Prostate gland (tissue), 2 donors: ENCODE measurements around the gene EIF6. TPM values are rescaled to one million over a fixed set of nuclear protein-coding genes. Genes with fewer than 3 reads are reported as not detected.

Experiments
- DNase-seq: peaks from one replicate; pipeline ENCODE4 v3.0.0-alpha.2; 2019; ENCODE audit warnings: low spot score
- H3K27ac ChIP-seq, 2 donors: fragments of 200-600 bp; sonication (generic); 2 replicates each; pipeline ENCODE4 v1.5.1; 2017 to 2019
- H3K27me3 ChIP-seq: fragments of 200-600 bp; sonication (generic); replicated peaks from 2 replicates; pipeline ENCODE4 v1.5.1; 2019; ENCODE audit not compliant: insufficient read depth
- H3K36me3 ChIP-seq, 2 donors: fragments of 200-600 bp; sonication (generic); 1 replicate in 1 of 2; 2 replicates in 1 of 2; pipeline versions ENCODE4 v1.5.1 to v1.8.1; 2017 to 2019
- H3K4me1 ChIP-seq: fragments of 200-600 bp; sonication (generic); replicated peaks from 2 replicates; pipeline ENCODE4 v1.5.1; 2019
- H3K4me3 ChIP-seq, 2 donors: fragments of 200-600 bp; sonication (generic); 2 replicates each; pipeline ENCODE4 v1.5.1; 2017 to 2019
- H3K9me3 ChIP-seq: fragments of 200-600 bp; sonication (generic); 2 replicates; pipeline ENCODE4 v1.5.1; 2017
- POLR2A ChIP-seq: fragments of 450-650 bp; IDR thresholded peaks from one replicate; pipeline ENCODE4 v1.6.1; 2016; ENCODE audit warnings: antibody characterized with exemption, mild to moderate bottlenecking
- POLR2AphosphoS5 ChIP-seq: sonication (generic); formaldehyde crosslinking; IDR thresholded peaks from one replicate; pipeline ENCODE4 v1.6.1; 2017; ENCODE audit warnings: antibody characterized with exemption
- WGBS: methylation state at CpG from one replicate; pipeline ENCODE4 v1.1.5; 2018; 5-methylcytosine and 5-hydroxymethylcytosine counted together
- intact Hi-C: fragments of 100-400 bp; cut with DNase I; formaldehyde crosslinking; loops from one replicate; pipeline ENCODE4 v1.14.2; 2022
- total RNA-seq, 2 donors: library from RNA; depleted of rRNA; stranded (reverse); fragments of >200 nt; gene quantifications; one replicate each; pipeline ENCODE4 v1.1.0, GENCODE V29; 2016
- TF ChIP-seq, protein P1 (sequence below), 4 experiments: fragments of 200-600 bp in 2 of 4; fragments of 450-650 bp in 2 of 4; sonication (generic) in 2 of 4; IDR thresholded peaks; 1 replicate in 3 of 4; 2 replicates in 1 of 4; pipeline ENCODE4 v1.5.1; 2016 to 2019; ENCODE audit warnings: antibody characterized with exemption in 4 of 4, mild to moderate bottlenecking in 2 of 4, moderate library complexity in 2 of 4

Gene EIF6
- total RNA-seq, 2 donors from 2014 or later = 78.2 to 93.9 TPM

DNA sequence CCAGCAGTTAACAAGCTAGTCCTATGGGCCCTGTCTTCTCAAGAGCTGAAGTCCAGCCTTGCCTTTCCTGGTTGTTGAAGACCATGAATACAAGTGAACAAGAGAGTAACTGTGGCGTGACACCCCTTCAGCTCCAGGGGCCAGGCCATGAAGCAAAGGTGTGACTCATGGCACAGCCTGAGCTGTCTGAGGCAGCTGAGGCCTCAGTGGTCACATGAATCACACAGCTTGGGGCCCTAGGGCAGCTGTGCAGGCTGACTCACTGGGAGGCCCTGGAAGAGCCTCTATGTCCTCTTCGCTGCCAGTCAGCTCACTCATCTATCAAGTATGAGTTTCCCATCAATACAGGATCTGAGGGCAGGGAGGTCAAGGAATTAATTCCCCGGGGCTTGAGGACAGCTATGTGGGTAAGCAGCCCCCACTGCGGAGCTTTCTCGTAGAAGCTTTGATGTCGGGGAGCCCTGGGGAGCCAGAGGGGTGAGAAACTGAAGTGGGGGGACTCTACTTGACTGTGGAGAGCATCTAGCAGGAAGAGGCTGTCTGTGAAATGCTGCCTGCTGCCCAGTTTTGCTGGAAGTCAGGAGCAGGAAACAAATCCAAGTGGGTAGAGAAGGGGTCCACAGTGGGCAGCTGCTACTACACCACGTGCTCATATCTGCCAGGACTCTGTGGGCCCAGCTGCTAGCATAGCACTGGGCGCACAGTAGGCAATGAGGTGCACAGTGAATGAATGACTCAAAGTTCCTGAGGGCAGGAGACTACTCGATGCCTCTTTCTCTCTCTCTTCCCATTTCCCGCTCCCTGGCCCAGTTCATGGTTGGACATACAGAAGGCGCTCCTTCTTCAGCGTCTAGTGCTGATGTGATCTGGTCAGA is 21.3 kb upstream of the EIF6 start:
- WGBS = 86% methylated on average over 12 of the region's 12 CpGs
- Histone ChIP-seq H3K4me3 (no peak overlapping the region), H3K9me3 (no peaks in the 10 kb centered on the region), H3K27me3 (no peaks in the 10 kb centered on the region), H3K4me1 (peaks cover 13% of the 10 kb centered on the region), H3K27ac (peak overlapping the region; percentile 48 to 55), H3K36me3 (peaks cover 0 to 5% of the 10 kb centered on the region in 2 donors)
- peak; percentile 14 for TF ChIP-seq POLR2AphosphoS5
- peak; percentile 21 for TF ChIP-seq POLR2A
- TF ChIP-seq, protein P1, sequence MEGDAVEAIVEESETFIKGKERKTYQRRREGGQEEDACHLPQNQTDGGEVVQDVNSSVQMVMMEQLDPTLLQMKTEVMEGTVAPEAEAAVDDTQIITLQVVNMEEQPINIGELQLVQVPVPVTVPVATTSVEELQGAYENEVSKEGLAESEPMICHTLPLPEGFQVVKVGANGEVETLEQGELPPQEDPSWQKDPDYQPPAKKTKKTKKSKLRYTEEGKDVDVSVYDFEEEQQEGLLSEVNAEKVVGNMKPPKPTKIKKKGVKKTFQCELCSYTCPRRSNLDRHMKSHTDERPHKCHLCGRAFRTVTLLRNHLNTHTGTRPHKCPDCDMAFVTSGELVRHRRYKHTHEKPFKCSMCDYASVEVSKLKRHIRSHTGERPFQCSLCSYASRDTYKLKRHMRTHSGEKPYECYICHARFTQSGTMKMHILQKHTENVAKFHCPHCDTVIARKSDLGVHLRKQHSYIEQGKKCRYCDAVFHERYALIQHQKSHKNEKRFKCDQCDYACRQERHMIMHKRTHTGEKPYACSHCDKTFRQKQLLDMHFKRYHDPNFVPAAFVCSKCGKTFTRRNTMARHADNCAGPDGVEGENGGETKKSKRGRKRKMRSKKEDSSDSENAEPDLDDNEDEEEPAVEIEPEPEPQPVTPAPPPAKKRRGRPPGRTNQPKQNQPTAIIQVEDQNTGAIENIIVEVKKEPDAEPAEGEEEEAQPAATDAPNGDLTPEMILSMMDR (IDR thresholded peaks at IDR 0.05) = no peak
- intact Hi-C loops = loop anchor here (2.0 kb wide), 1 partner anchor 133 kb away; the partner anchor contains the start of gene GDF5
- DNase-seq = no peak

DNA sequence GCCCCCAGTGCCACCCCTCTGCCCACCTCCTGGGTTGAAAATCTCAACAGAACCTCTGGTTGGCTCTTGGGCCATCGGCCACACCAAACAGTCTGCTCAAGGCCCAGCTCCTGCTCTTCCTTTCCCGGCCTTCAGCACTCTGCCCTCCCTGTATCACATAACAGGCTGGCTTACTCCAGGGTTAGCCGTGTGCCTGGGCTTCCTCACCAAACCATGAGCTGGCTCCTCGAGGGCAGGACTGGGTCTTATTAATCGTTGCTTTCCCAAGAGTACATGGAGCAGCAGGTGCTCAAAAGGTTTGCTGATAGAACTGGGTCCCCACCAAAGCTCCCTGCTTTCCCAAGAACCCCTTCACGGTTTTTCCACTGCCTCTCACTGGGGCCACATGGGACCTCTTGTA is 20.4 kb upstream of the EIF6 start:
- H3K4me1 ChIP-seq = peaks cover 13% of the 10 kb centered on the region
- peaks cover 0 to 5% of the 10 kb centered on the region in 2 donors for H3K36me3 ChIP-seq
- intact Hi-C loops = loop anchor here (2.0 kb wide), 1 partner anchor 134 kb away; the partner anchor contains the start of gene GDF5
- WGBS = 87% methylated on average over 6 of the region's 6 CpGs
- H3K4me3 ChIP-seq = no peak overlapping the region
- TF ChIP-seq, protein P1 (IDR thresholded peaks at IDR 0.05) = no peak
- TF ChIP-seq POLR2AphosphoS5 = no peak
- TF ChIP-seq POLR2A = no peak
- no peaks in the 10 kb centered on the region for H3K27me3 ChIP-seq
- no peaks in the 10 kb centered on the region for H3K9me3 ChIP-seq
- DNase-seq = no peak
- no peak overlapping the region for H3K27ac ChIP-seq

DNA sequence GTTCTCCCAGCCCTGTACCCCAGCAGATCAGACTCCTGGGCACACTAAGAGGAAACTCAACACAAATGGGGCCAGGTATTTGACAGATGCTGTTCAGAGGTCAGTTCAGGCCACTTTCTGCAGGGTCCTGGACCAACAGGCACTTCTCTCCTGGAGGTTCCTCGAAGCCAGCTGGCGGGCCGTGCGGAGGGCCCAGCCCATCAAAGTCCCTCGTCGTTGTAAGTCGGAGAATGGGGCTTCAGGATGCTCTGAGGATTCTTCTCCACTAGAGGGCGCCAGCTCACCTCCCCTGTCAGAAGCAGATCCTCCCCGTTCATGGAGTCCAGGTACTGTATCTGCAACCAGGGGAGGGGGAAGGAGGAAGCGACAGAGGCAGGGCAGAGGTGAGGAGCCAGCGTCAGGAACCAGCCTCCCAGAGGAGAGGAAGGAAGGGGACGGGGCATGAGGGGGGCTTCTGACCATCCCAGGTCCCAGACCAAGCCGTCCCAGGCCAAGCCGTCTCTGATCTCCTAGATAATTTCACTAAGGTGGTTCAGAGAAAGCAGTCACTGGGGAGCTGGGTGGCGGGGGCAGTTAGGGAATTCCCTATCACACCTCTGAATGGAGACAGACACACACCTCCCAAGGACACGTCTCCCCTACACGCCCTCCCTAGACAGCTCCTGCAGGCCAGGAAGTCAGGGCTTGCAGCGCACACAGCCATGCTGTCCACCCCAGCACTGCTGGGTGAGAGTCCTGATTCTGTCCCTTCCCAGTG is 19.3 kb upstream of the EIF6 start:
- intact Hi-C loops = loop anchor here (2.0 kb wide), 1 partner anchor 135 kb away; the partner anchor contains the start of gene GDF5
- peak; percentile 86 for DNase-seq

DNA sequence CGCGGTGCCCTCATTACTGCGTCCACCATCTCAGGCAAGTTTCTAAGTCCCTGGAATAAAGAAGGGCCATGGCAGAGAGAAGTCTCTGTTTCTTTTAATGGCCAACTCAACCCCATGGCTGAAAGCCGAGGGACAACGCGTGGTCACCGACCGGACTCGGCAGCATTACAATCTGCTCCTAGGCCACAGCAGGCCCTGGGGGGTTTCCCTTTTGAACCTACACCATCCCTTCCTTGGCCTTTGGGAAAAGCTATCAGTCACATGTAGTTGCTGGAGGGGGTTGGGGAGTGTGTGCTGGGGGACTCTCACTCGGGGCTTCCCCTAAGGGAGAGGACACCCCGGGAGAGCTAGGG is 18.8 kb upstream of the EIF6 start:
- intact Hi-C loops = no loop called here
- H3K27ac ChIP-seq = peak overlapping the region in 1 of 2 donors; percentile 5

More for the DNA sequence above, 19.3 kb upstream of the EIF6 start:
- H3K36me3 ChIP-seq = peaks cover 0 to 5% of the 10 kb centered on the region in 2 donors
- TF ChIP-seq POLR2A (no peak), POLR2AphosphoS5 (peak; percentile 65)
- TF ChIP-seq, protein P1 (IDR thresholded peaks at IDR 0.05) = peak; percentile 86 to 93 (median 88)
- 19% methylated on average over 18 of the region's 18 CpGs for WGBS
- peaks cover 13% of the 10 kb centered on the region for H3K4me1 ChIP-seq
- H3K27ac ChIP-seq = peak overlapping the region in 1 of 2 donors; percentile 5
- H3K27me3 ChIP-seq = no peaks in the 10 kb centered on the region
- H3K9me3 ChIP-seq = no peaks in the 10 kb centered on the region
- no peak overlapping the region for H3K4me3 ChIP-seq

More for the DNA sequence above, 18.8 kb upstream of the EIF6 start:
- WGBS = 74% methylated on average over 11 of the region's 11 CpGs
- Histone ChIP-seq H3K27me3 (no peaks in the 10 kb centered on the region), H3K9me3 (no peaks in the 10 kb centered on the region), H3K36me3 (peaks cover 0 to 5% of the 10 kb centered on the region in 2 donors), H3K4me3 (no peak overlapping the region), H3K4me1 (peaks cover 13% of the 10 kb centered on the region)
- no peak for DNase-seq
- TF ChIP-seq, protein P1 (IDR thresholded peaks at IDR 0.05) = no peak
- TF ChIP-seq POLR2AphosphoS5 (no peak), POLR2A (no peak)
